Articular chondrocyte of knee joint (primary cell): ENCODE measurements around the gene CEP120. TPM values are rescaled to one million over a fixed set of nuclear protein-coding genes. Genes with fewer than 3 reads are reported as not detected.

ENCODE experiments used
- total RNA-seq: library from RNA; depleted of rRNA; stranded (reverse); fragments of >200 nt; gene quantifications from 2 replicates; pipeline ENCODE4 v1.2.3, GENCODE V29; 2012

Gene CEP120
- 20.5 and 21.7 TPM in 2 replicates for total RNA-seq

GRCh38 chr5:123423278-123424149 lies at the start of gene CEP120:
CEP120 (minus strand) TSS chr5:123423403; CDS start chr5:123422998, 405 bp downstream.

Other genes with a start within 250 kb of the CEP120 start
- 86.2 and 113 TPM in 2 replicates for gene CSNK1G3, start 88.8 kb upstream of the CEP120 start, total RNA-seq